Right lobe of liver (tissue), 6 donors: ENCODE results near the gene POC1B. TPM values are rescaled to one million over a fixed set of nuclear protein-coding genes. Genes with fewer than 3 reads are reported as not detected.

Experiments used
- ATAC-seq, 4 donors: fragments of 200-7000 bp; cut with Tn5 transposase; one replicate each; pipeline ENCODE4 v1.9.1; 2020; ENCODE audit warnings: mild to moderate bottlenecking in 4 of 4, moderate library complexity in 4 of 4
- DNase-seq, 3 donors: peaks; one replicate each; pipeline ENCODE4 v3.0.0-alpha.2; 2020
- H3K27ac ChIP-seq, 3 donors: fragments of 200-600 bp; one replicate each; pipeline ENCODE4 v1.8.0; 2022
- H3K27me3 ChIP-seq, 2 donors: fragments of 200-600 bp; one replicate each; pipeline ENCODE4 v1.8.0; 2022
- H3K36me3 ChIP-seq, 4 donors: fragments of 200-600 bp; sonication (generic) in 1 of 4; one replicate each; pipeline versions ENCODE4 v1.5.1 to v1.8.0; 2017 to 2022; ENCODE audit warnings: control low read depth in 1 of 4
- H3K4me1 ChIP-seq, 4 donors: fragments of 200-600 bp; sonication (generic) in 1 of 4; one replicate each; pipeline versions ENCODE4 v1.5.1 to v1.8.0; 2017 to 2022; ENCODE audit warnings: control low read depth in 1 of 4
- H3K4me3 ChIP-seq, 3 donors: fragments of 200-600 bp; one replicate each; pipeline ENCODE4 v1.8.0; 2022
- H3K9me3 ChIP-seq, 4 donors: fragments of 200-600 bp; sonication (generic) in 1 of 4; one replicate each; pipeline versions ENCODE4 v1.5.1 to v1.8.0; 2017 to 2022; ENCODE audit warnings: control low read depth in 1 of 4
- CTCF ChIP-seq, 4 donors: fragments of 200-600 bp in 3 of 4; fragments of 450-650 bp in 1 of 4; IDR thresholded peaks; one replicate each; pipeline versions ENCODE4 v1.5.1 to v1.8.0; 2016 to 2022; ENCODE audit warnings: antibody characterized with exemption in 4 of 4, mild to moderate bottlenecking in 2 of 4
- POLR2A ChIP-seq: fragments of 450-650 bp; IDR thresholded peaks from one replicate; pipeline ENCODE4 v1.6.1; 2017; ENCODE audit warnings: antibody characterized with exemption, mild to moderate bottlenecking
- WGBS: methylation state at CpG from one replicate; pipeline ENCODE4 v1.1.6; 2018; ENCODE audit warnings: low coverage, low lambda C conversion rate; ENCODE audit not compliant: insufficient coverage; ENCODE audit errors: missing lambda C conversion rate; 5-methylcytosine and 5-hydroxymethylcytosine counted together
- intact Hi-C, 2 donors: fragments of 100-400 bp; cut with DNase I; formaldehyde crosslinking; loops; one replicate each; pipeline versions ENCODE4 v1.11.2 to v1.14.1; 2022
- small RNA-seq, 2 experiments: library from RNA; depleted of rRNA; stranded (forward); fragments of <200 nt; gene quantifications; one replicate each; pipeline ENCODE3, GENCODE V24; 2016
- total RNA-seq, 6 experiments: library from RNA; depleted of rRNA in 2 of 6; stranded (reverse); fragments of >200 nt in 2 of 6; fragmentation: NEBNext Ultra II Directional in 3 of 6; extraction: Animal tissue kit (Norgen Biotek cat#: 25700) in 3 of 6; gene quantifications; one replicate each; pipeline versions ENCODE4 v1.1.0 to v1.2.4, GENCODE V29; 2016 to 2023
- donor health status: DM: no; HTN: yes; CAD: no.
- donor health status: DM: no; HTN: no; CAD: no.
- donor health status: DM: no; HTN: no; CAD: no.
- donor health status: DM: no; HTN: yes; CAD: no.
- donor health status: DM: no; HTN: yes; CAD: no.

The POC1B gene
- total RNA-seq, 6 experiments from 2014 or later: 5.3 to 14.5 (median 6.9) TPM

DNA sequence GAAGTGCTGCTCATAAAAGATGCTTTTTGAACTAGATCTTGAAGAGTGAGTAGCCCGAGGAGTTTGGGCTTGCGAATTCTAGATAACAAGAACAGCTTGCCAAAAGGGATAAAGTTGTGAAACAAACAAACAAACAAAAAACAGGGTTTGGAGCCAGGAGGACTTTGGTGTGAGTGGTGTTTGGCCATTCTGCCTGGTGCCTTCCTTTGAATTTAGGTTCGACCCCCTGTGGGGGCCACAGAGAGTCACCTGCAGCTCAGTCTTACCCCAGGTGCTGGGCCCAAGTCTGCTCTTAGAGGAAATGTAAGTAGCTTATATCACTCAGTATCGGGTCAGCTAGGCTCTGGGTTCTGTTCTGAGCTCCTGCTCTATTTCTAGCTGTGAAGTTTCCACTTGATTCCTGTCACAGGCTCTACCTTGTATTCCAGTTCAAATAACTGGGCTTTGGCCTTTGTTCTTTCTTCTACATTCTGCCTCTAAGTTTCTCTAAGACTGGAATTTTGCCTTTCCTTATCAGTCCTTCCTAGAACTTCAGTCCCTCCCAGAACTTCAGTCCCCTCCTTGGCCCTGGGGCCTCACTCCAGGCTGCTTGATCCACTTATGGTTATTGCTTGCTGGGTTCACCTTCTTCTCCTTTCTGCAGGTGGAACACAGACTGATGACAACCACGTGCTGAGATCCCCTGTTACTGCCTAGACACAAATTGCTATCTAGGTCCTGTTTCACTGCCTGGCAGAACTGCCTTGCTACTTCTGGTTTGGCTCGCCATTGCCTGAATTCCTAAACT, 153.1 kb downstream of the POC1B start:
- Histone ChIP-seq H3K4me1 (peaks cover 2 to 38% (median 4%) of the 10 kb centered on the region in 4 donors), H3K27ac (peak overlapping the region; percentile 70 to 87 (median 83)), H3K36me3 (no peaks in the 10 kb centered on the region), H3K27me3 (no peaks in the 10 kb centered on the region), H3K9me3 (no peaks in the 10 kb centered on the region), H3K4me3 (peak overlapping the region; percentile 6 to 33 (median 6))
- 21% methylated on average over 5 of the region's 6 CpGs for WGBS
- no peak for TF ChIP-seq CTCF (IDR thresholded peaks at IDR 0.05)
- no peak for TF ChIP-seq POLR2A
- ATAC-seq (peak; percentile 49 to 79 (median 71)), DNase-seq (peak in 1 of 3 donors; percentile 61)
- intact Hi-C loops: no loop called here

DNA sequence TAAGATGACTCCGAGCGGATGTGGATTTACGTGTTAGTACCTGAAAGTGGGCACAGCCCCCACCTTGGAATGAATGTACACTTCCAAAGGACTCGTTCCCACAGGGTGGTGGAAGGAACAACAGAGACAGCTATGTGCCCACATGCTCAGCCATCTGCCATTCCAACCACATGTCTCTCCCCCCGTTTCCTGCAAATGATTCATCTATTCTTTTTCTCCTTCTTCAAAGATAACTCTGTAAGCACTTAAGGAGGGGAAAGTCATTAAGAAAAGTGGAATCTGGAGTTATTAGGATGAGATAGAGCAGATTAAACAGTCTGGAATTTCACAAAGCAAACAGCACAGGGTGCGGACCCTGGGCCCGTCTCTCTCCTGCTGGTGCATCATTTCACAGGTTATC, 155.0 kb downstream of the POC1B start:
- no peaks in the 10 kb centered on the region for H3K9me3 ChIP-seq
- intact Hi-C loops: no loop called here
- peaks cover 2 to 50% (median 8%) of the 10 kb centered on the region in 4 donors for H3K4me1 ChIP-seq
- DNase-seq (no peak), ATAC-seq (no peak)
- TF ChIP-seq POLR2A: no peak
- TF ChIP-seq CTCF (IDR thresholded peaks at IDR 0.05): no peak
- H3K4me3 ChIP-seq: no peak overlapping the region
- no peak overlapping the region for H3K27ac ChIP-seq
- 68% methylated on average over 7 of the region's 7 CpGs for WGBS
- H3K36me3 ChIP-seq: no peaks in the 10 kb centered on the region
- no peaks in the 10 kb centered on the region for H3K27me3 ChIP-seq

- no peak for DNase-seq
- Histone ChIP-seq H3K36me3 (no peaks in the 10 kb centered on the region), H3K9me3 (no peaks in the 10 kb centered on the region), H3K27ac (no peak overlapping the region), H3K27me3 (no peaks in the 10 kb centered on the region), H3K4me1 (peaks cover 2 to 50% (median 8%) of the 10 kb centered on the region in 4 donors), H3K4me3 (no peak overlapping the region)
- intact Hi-C loops: no loop called here
- TF ChIP-seq CTCF (IDR thresholded peaks at IDR 0.05) (no peak), POLR2A (no peak)
- no peak for ATAC-seq
- 77% methylated on average over 3 of the region's 3 CpGs for WGBS
Observed at GRCh38 chr12:89370421-89370831, 155.4 kb downstream of the POC1B start.

Small RNA genes lying within 50 kb of the gene (small RNA-seq; reads per million reads assigned to genes)
- gene AC025034.2 (0 reads per million in 2 experiments), gene POC1B-GALNT4 (0 reads per million in 2 experiments)

Other genes with a start within 250 kb of the POC1B start
- 100 to 1,000 TPM in 2 of 6 experiments, 10 to 100 TPM in 4; 24.3 to 139 (median 50.4) TPM for gene DUSP6, start 173.5 kb downstream of the POC1B start, total RNA-seq
- gene GALNT4, start 1.3 kb downstream of the POC1B start, total RNA-seq: 1 to 10 TPM; 2.5 to 6.2 (median 4.1) TPM
- gene ATP2B1, start 182.8 kb upstream of the POC1B start, total RNA-seq: 10 to 100 TPM; 10.4 to 23.9 (median 17.6) TPM